ENCODE measurements around the gene PRPH2.
A peak's percentile ranks its signal among the peaks of the same experiment; 100 is the strongest.

PRPH2 gene

GRCh38 chr6:42729731-42730130, 7.3 kb upstream of the PRPH2 start:
- H3K27me3 ChIP-seq, result no peaks in the 10 kb centered on the region

GRCh38 chr6:42727627-42728026, 5.2 kb upstream of the PRPH2 start:
- Histone ChIP-seq H4K20me1 (no peaks in the 10 kb centered on the region), H3K36me3 (no peaks in the 10 kb centered on the region), H3K4me3 (no peak overlapping the region), H3K4me1 (peaks cover 6 to 15% (median 13%) of the 10 kb centered on the region in 10 experiments; a peak in 18 of 20 replicates), H3K9ac (no peak overlapping the region), H3K27me3 (no peaks in the 10 kb centered on the region), H3K4me2 (no peak overlapping the region), H3K27ac (peak overlapping the region in 4 of 11 experiments; percentile 65 to 79 (median 74); a peak in 4 of 22 replicates), H3K9me3 (replicated peaks in 1 of 11) (peaks cover 0 to 9% (median 0%) of the 10 kb centered on the region in 11 experiments; a peak in 5 of 22 replicates)
- no peak for TF ChIP-seq Cebpa-rat (IDR thresholded peaks at IDR 0.05)

More at GRCh38 chr6:42729731-42730130, 7.3 kb upstream of the PRPH2 start:
- Histone ChIP-seq H3K27ac (peak overlapping the region in 3 of 11 experiments; percentile 0 to 14 (median 8); a peak in 1 of 22 replicates), H4K20me1 (no peaks in the 10 kb centered on the region), H3K4me2 (no peak overlapping the region), H3K9ac (no peak overlapping the region), H3K4me3 (no peak overlapping the region), H3K36me3 (no peaks in the 10 kb centered on the region), H3K9me3 (replicated peaks in 1 of 11) (peaks cover 0 to 10% (median 0%) of the 10 kb centered on the region in 11 experiments; a peak in 5 of 22 replicates), H3K4me1 (peaks cover 13 to 25% (median 20%) of the 10 kb centered on the region in 10 experiments; a peak in 19 of 20 replicates)
- no peak for TF ChIP-seq Cebpa-rat (IDR thresholded peaks at IDR 0.05)

- peak overlapping the region in 2 of 10 experiments; percentile 30 to 31; a peak in 1 of 20 replicates for H3K4me3 ChIP-seq
- H4K20me1 ChIP-seq, result no peaks in the 10 kb centered on the region
- no peaks in the 10 kb centered on the region for H3K36me3 ChIP-seq
- peak overlapping the region; percentile 46 to 75 (median 58); a peak in 21 of 22 replicates for H3K4me2 ChIP-seq
- peak overlapping the region in 10 of 11 experiments; percentile 23 to 79 (median 70); a peak in 19 of 22 replicates for H3K27ac ChIP-seq
- no peaks in the 10 kb centered on the region for H3K27me3 ChIP-seq
- no peak; a peak in 1 of 22 replicates for TF ChIP-seq Cebpa-rat (IDR thresholded peaks at IDR 0.05)
- peaks cover 0 to 4% (median 0%) of the 10 kb centered on the region in 11 experiments; a peak in 4 of 22 replicates for H3K9me3 ChIP-seq (replicated peaks in 1 of 11)
- H3K4me1 ChIP-seq, result peaks cover 6 to 15% (median 13%) of the 10 kb centered on the region in 10 experiments; a peak in 18 of 20 replicates
- peak overlapping the region in 10 of 11 experiments; percentile 41 to 74 (median 62); a peak in 18 of 22 replicates for H3K9ac ChIP-seq
These were observed 4.8 kb upstream of the PRPH2 start for GRCh38 chr6:42727087-42727611.

- Histone ChIP-seq H3K9ac (peak overlapping the region in 10 of 11 experiments; percentile 41 to 74 (median 62); a peak in 19 of 22 replicates), H4K20me1 (no peaks in the 10 kb centered on the region), H3K27ac (peak overlapping the region; percentile 2 to 79 (median 65); a peak in 20 of 22 replicates), H3K4me3 (peak overlapping the region in 5 of 10 experiments; percentile 6 to 54 (median 30); a peak in 6 of 20 replicates), H3K27me3 (no peaks in the 10 kb centered on the region), H3K36me3 (no peaks in the 10 kb centered on the region), H3K4me1 (peaks cover 6 to 15% (median 13%) of the 10 kb centered on the region in 10 experiments; a peak in 18 of 20 replicates), H3K4me2 (peak overlapping the region; percentile 46 to 75 (median 58)), H3K9me3 (replicated peaks in 1 of 11) (no peaks in the 10 kb centered on the region)
- no peak for TF ChIP-seq Cebpa-rat (IDR thresholded peaks at IDR 0.05)
These were observed 4.2 kb upstream of the PRPH2 start for GRCh38 chr6:42726485-42727086.

- Histone ChIP-seq H3K9ac (peak overlapping the region in 7 of 11 experiments; percentile 46 to 72 (median 63); a peak in 13 of 22 replicates), H3K27me3 (no peaks in the 10 kb centered on the region), H4K20me1 (no peaks in the 10 kb centered on the region), H3K9me3 (replicated peaks in 1 of 11) (no peaks in the 10 kb centered on the region), H3K4me1 (peaks cover 6 to 15% (median 13%) of the 10 kb centered on the region in 10 experiments; a peak in 18 of 20 replicates), H3K4me2 (peak overlapping the region; percentile 46 to 75 (median 58); a peak in 21 of 22 replicates), H3K36me3 (no peaks in the 10 kb centered on the region), H3K4me3 (peak overlapping the region in 4 of 10 experiments; percentile 23 to 54 (median 30); a peak in 4 of 20 replicates), H3K27ac (peak overlapping the region; percentile 2 to 79 (median 65); a peak in 19 of 22 replicates)
- no peak for TF ChIP-seq Cebpa-rat (IDR thresholded peaks at IDR 0.05)
These were observed 3.6 kb upstream of the PRPH2 start for GRCh38 chr6:42726026-42726425.

GRCh38 chr6:42724825-42725224, 2.4 kb upstream of the PRPH2 start:
- Histone ChIP-seq H3K4me2 (no peak overlapping the region), H3K36me3 (no peaks in the 10 kb centered on the region), H3K27ac (no peak overlapping the region), H4K20me1 (no peaks in the 10 kb centered on the region), H3K9ac (no peak overlapping the region), H3K9me3 (replicated peaks in 1 of 11) (no peaks in the 10 kb centered on the region), H3K27me3 (no peaks in the 10 kb centered on the region), H3K4me3 (no peak overlapping the region), H3K4me1 (peaks cover 6 to 15% (median 13%) of the 10 kb centered on the region in 10 experiments; a peak in 18 of 20 replicates)
- no peak for TF ChIP-seq Cebpa-rat (IDR thresholded peaks at IDR 0.05)

GRCh38 chr6:42720739-42721138, 1.7 kb downstream of the PRPH2 start:
- Histone ChIP-seq H3K4me2 (no peak overlapping the region), H3K36me3 (no peaks in the 10 kb centered on the region), H3K4me3 (no peak overlapping the region), H3K27ac (no peak overlapping the region), H3K4me1 (peaks cover 0 to 2% (median under 1%) of the 10 kb centered on the region in 10 experiments; a peak in 6 of 20 replicates), H4K20me1 (no peaks in the 10 kb centered on the region), H3K9me3 (replicated peaks in 1 of 11) (no peaks in the 10 kb centered on the region), H3K27me3 (no peaks in the 10 kb centered on the region), H3K9ac (no peak overlapping the region)
- TF ChIP-seq Cebpa-rat (IDR thresholded peaks at IDR 0.05), result no peak

- Histone ChIP-seq H4K20me1 (no peaks in the 10 kb centered on the region), H3K27ac (no peak overlapping the region), H3K9me3 (replicated peaks in 1 of 11) (peaks cover 5 to 17% (median 14%) of the 10 kb centered on the region in 11 experiments; a peak in 19 of 22 replicates), H3K4me2 (no peak overlapping the region), H3K4me1 (peaks cover 0 to 12% (median 8%) of the 10 kb centered on the region in 10 experiments; a peak in 9 of 20 replicates), H3K4me3 (no peak overlapping the region), H3K27me3 (no peaks in the 10 kb centered on the region), H3K36me3 (no peaks in the 10 kb centered on the region; a peak in 1 of 22 replicates), H3K9ac (no peak overlapping the region)
- TF ChIP-seq Cebpa-rat (IDR thresholded peaks at IDR 0.05), result no peak
These were observed 6.5 kb downstream of the PRPH2 start for GRCh38 chr6:42715871-42716270.
